K562 (cell line): ENCODE measurements around the gene MRPL19. TPM values are rescaled to one million over a fixed set of nuclear protein-coding genes. Genes with fewer than 3 reads are reported as not detected.

ENCODE experiments used
- ATAC-seq: fragments of 200-7000 bp; cut with Tn5 transposase; 3 replicates; pipeline ENCODE4 v1.9.1; 2020; ENCODE audit warnings: moderate library complexity
- BruUV-seq: library from RNA; stranded (reverse); fragments of 400-500 nt; replicated peaks from 2 replicates; lab custom pipeline; 2021; lab: Mats Ljungman, UMichigan
- CTCF ChIA-PET: fragments of 300-600 bp; formaldehyde crosslinking; extraction: SDS; loops from one replicate; lab custom pipeline; 2021; ENCODE audit warnings: low intra/inter-chr PET ratio; lab: Yijun Ruan, JAX
- POLR2A ChIA-PET: fragments of 300-600, 350-650 bp; sonication (Branson Sonifier 250); formaldehyde crosslinking; extraction: SDS; loops from one replicate; lab custom pipeline; 2021; ENCODE audit warnings: antibody characterized with exemption, inconsistent platforms; lab: Yijun Ruan, JAX
- DNase-seq, 4 experiments: peaks; one replicate each; pipeline versions ENCODE4 v3.0.0 to v3.0.0-alpha.2; 2011 to 2018; ENCODE audit warnings: low spot score in 3 of 4, mixed read lengths in 3 of 4; ENCODE audit errors: extremely low read depth in 1 of 4
- FAIRE-seq: peaks from 2 replicates; lab custom pipeline; 2011; peaks lifted over from hg19 to GRCh38; lab: Jason Lieb, UNC
- H2AFZ ChIP-seq: 2 replicates; pipeline ENCODE4 v1.6.0; 2011; ENCODE audit warnings: low read depth, low read length, control low read depth, inconsistent platforms
- H3K27ac ChIP-seq: fragments of 200-600 bp; 3 replicates; pipeline ENCODE4 v1.8.0; 2011; ENCODE audit warnings: low read depth, mild to moderate bottlenecking, control low read depth, inconsistent platforms, low read length, moderate library complexity, mixed read lengths; ENCODE audit errors: extremely low read depth
- H3K27me3 ChIP-seq, 2 experiments: fragments of 300-600 bp in 1 of 2; 2 replicates in 1 of 2; 3 replicates in 1 of 2; pipeline versions ENCODE4 v1.6.0 to v1.8.0; 2011; ENCODE audit warnings: inconsistent platforms in 2 of 2, low read length in 2 of 2, mild to moderate bottlenecking in 1 of 2, mixed read lengths in 1 of 2, moderate library complexity in 1 of 2; ENCODE audit not compliant: control insufficient read depth in 2 of 2, insufficient read depth in 2 of 2
- H3K36me3 ChIP-seq: fragments of 300-600 bp; 3 replicates; pipeline ENCODE4 v1.8.0; 2011; ENCODE audit warnings: mild to moderate bottlenecking, low read length, inconsistent platforms; ENCODE audit not compliant: control insufficient read depth, insufficient read depth
- H3K4me1 ChIP-seq, 2 experiments: fragments of 200-600 bp in 1 of 2; replicated peaks in 1 of 2; 2 replicates in 1 of 2; 3 replicates in 1 of 2; pipeline versions ENCODE4 v1.5.1 to v1.8.0; 2011; ENCODE audit warnings: inconsistent platforms in 2 of 2, low read length in 2 of 2, mild to moderate bottlenecking in 1 of 2, mixed read lengths in 1 of 2, moderate library complexity in 1 of 2; ENCODE audit not compliant: control insufficient read depth in 2 of 2, insufficient read depth in 2 of 2
- H3K4me2 ChIP-seq: 2 replicates; pipeline ENCODE4 v1.6.1; 2011; ENCODE audit warnings: low read length, control low read depth, inconsistent platforms, mixed read lengths; ENCODE audit not compliant: insufficient read depth
- H3K4me3 ChIP-seq: fragments of 200-600 bp; sonication (generic), shearing (Covaris generic); 2 replicates; pipeline ENCODE4 v1.5.1; 2016; ENCODE audit warnings: control low read depth, inconsistent platforms
- H3K79me2 ChIP-seq: fragments of 200-600 bp; 3 replicates; pipeline ENCODE4 v1.8.0; 2011; ENCODE audit warnings: low read length, inconsistent platforms; ENCODE audit not compliant: control insufficient read depth, insufficient read depth
- H3K9ac ChIP-seq, 2 experiments: 2 replicates each; pipeline versions ENCODE4 v1.6.0 to v1.6.1; 2011; ENCODE audit warnings: low read depth in 2 of 2, low read length in 2 of 2, control low read depth in 1 of 2, inconsistent platforms in 1 of 2, mild to moderate bottlenecking in 1 of 2, mixed read lengths in 1 of 2; ENCODE audit not compliant: insufficient read depth in 1 of 2
- H3K9me1 ChIP-seq: one replicate; pipeline ENCODE4 v1.6.0; 2011; ENCODE audit warnings: inconsistent platforms, mild to moderate bottlenecking, low read length, moderate library complexity; ENCODE audit not compliant: control insufficient read depth, insufficient read depth
- H3K9me3 ChIP-seq: replicated peaks from 2 replicates; pipeline ENCODE4 v1.5.1; 2011; ENCODE audit warnings: low read depth, low read length, inconsistent platforms; ENCODE audit not compliant: control insufficient read depth, insufficient read depth
- H4K20me1 ChIP-seq: replicated peaks from 2 replicates; pipeline ENCODE4 v1.6.1; 2011; ENCODE audit warnings: low read length, inconsistent platforms, mixed read lengths; ENCODE audit not compliant: control insufficient read depth, insufficient read depth
- CBX8 ChIP-seq: fragments of 200-600 bp; sonication (generic); IDR thresholded peaks from 2 replicates; pipeline ENCODE4 v1.6.1; 2012; ENCODE audit warnings: borderline replicate concordance, mixed run types, low read depth, mild to moderate bottlenecking, moderate library complexity, mixed read lengths, low read length, control low read depth, inconsistent platforms; ENCODE audit not compliant: poor library complexity, severe bottlenecking; ENCODE audit errors: extremely low read depth
- CREM ChIP-seq: IDR thresholded peaks from 2 replicates; pipeline ENCODE4 v1.6.1; 2014; ENCODE audit warnings: antibody characterized with exemption, low read depth
- DMBX1 ChIP-seq: fragments of 250-450 bp; sonication (Bioruptor Pico); IDR thresholded peaks from 2 replicates; pipeline ENCODE4 v1.8.0; 2022; ENCODE audit warnings: inconsistent platforms, mild to moderate bottlenecking, moderate library complexity, borderline replicate concordance
- ERF ChIP-seq: fragments of 450-650 bp; formaldehyde crosslinking; IDR thresholded peaks from 2 replicates; pipeline ENCODE4 v1.4.0; 2020; ENCODE audit warnings: mild to moderate bottlenecking, mixed read lengths
- MAFF ChIP-seq: IDR thresholded peaks from 2 replicates; pipeline ENCODE4 v1.6.1; 2012; ENCODE audit warnings: low read length, improper control_type of control experiment
- MCM7 ChIP-seq, 2 experiments: fragments of 450-650 bp; IDR thresholded peaks; 2 replicates each; pipeline ENCODE4 v1.6.1; 2016 to 2018
- MED1 ChIP-seq: sonication (generic); formaldehyde crosslinking; IDR thresholded peaks from 2 replicates; pipeline ENCODE4 v1.8.1; 2023; ENCODE audit warnings: missing genetic modification reagents, borderline replicate concordance
- RAD21 ChIP-seq, 2 experiments: fragments of 250-450 bp in 1 of 2; fragments of 450-650 bp in 1 of 2; sonication (Bioruptor Pico) in 1 of 2; formaldehyde crosslinking in 1 of 2; IDR thresholded peaks in 1 of 2; conservative IDR thresholded peaks in 1 of 2; 2 replicates each; pipeline versions ENCODE4 v1.4.0 to v1.8.0; 2020 to 2022; ENCODE audit warnings: mild to moderate bottlenecking in 2 of 2, moderate library complexity in 1 of 2
- RBM15 ChIP-seq: fragments of 200-400 bp; formaldehyde crosslinking; IDR thresholded peaks from 2 replicates; pipeline ENCODE4 v1.6.1; 2018; ENCODE audit warnings: mild to moderate bottlenecking, low read length, moderate library complexity; ENCODE audit not compliant: insufficient read depth
- SOX6 ChIP-seq: fragments of 450-650 bp; IDR thresholded peaks from 2 replicates; pipeline ENCODE4 v1.6.1; 2014; ENCODE audit warnings: mild to moderate bottlenecking
- ZFPM2 ChIP-seq: fragments of 250-450 bp; sonication (Bioruptor Pico); IDR thresholded peaks from 2 replicates; pipeline ENCODE4 v1.5.1; 2022; ENCODE audit warnings: mild to moderate bottlenecking
- ZNF3 ChIP-seq: fragments of 250-450 bp; sonication (Bioruptor Pico); IDR thresholded peaks from 2 replicates; pipeline ENCODE4 v1.5.0; 2021; ENCODE audit warnings: mild to moderate bottlenecking, moderate library complexity
- ZNF778 ChIP-seq: fragments of 450-650 bp; formaldehyde crosslinking; IDR thresholded peaks from 2 replicates; pipeline ENCODE4 v1.4.0; 2020; ENCODE audit warnings: mild to moderate bottlenecking, moderate library complexity
- ZNF785 ChIP-seq: fragments of 250-450 bp; sonication (Bioruptor Pico); IDR thresholded peaks from 2 replicates; pipeline ENCODE4 v1.4.0; 2020; ENCODE audit warnings: mild to moderate bottlenecking
- WGBS: fragments of 100-300 bp; shearing (Covaris generic); methylation state at CpG from one replicate; pipeline ENCODE4 v1.1.6; 2016; ENCODE audit warnings: low coverage, mixed read lengths; ENCODE audit not compliant: insufficient coverage; ENCODE audit errors: missing lambda C conversion rate; 5-methylcytosine and 5-hydroxymethylcytosine counted together
- in situ Hi-C: fragments of 300-500 bp; cut with MboI; formaldehyde crosslinking; loops from 4 replicates; pipeline ENCODE4 v1.15.0; 2018; ENCODE audit warnings: inconsistent platforms, mixed read lengths
- intact Hi-C: fragments of 100-400 bp; cut with micrococcal nuclease; formaldehyde crosslinking; loops from 2 replicates; pipeline ENCODE4 v1.14.2; 2022
- polyA plus RNA-seq, 8 experiments: library from polyadenylated mRNA; depleted of rRNA in 4 of 8; stranded (reverse) in 5 of 8; unstranded in 3 of 8; fragments of >200 nt; fragmentation: Nextera tagmentation in 2 of 8; fragmentation: Illumina TruSeq in 1 of 8; extraction: Ambion mirVana in 2 of 8; extraction: Trizol in 1 of 8; gene quantifications; 2 replicates each; pipeline versions ENCODE4 v1.2.1 to v1.2.3, GENCODE V29; 2011 to 2014; ENCODE audit warnings: inconsistent platforms in 1 of 8, missing spikeins in 1 of 8
- total RNA-seq, 7 experiments: library from RNA; depleted of rRNA in 6 of 7; stranded (reverse); fragments of >200 nt in 6 of 7; fragmentation: Illumina TruSeq in 2 of 7; extraction: Trizol in 2 of 7; gene quantifications; 2 replicates each; pipeline versions ENCODE4 v1.2.1 to v1.2.3, GENCODE V29; 2011 to 2021; ENCODE audit warnings: low replicate concordance in 1 of 7
- TF ChIP-seq, protein P1 (sequence below): IDR thresholded peaks from 2 replicates; pipeline ENCODE4 v1.6.1; 2014; ENCODE audit warnings: antibody characterized with exemption
- TF ChIP-seq, protein P2 (sequence below): fragments of 250-450 bp; sonication (Bioruptor Pico); IDR thresholded peaks from 2 replicates; pipeline ENCODE4 v1.8.0; 2021; ENCODE audit warnings: borderline replicate concordance, mild to moderate bottlenecking, moderate library complexity; ENCODE audit not compliant: poor library complexity, severe bottlenecking
- TF ChIP-seq, protein P3 (sequence below): sonication (generic); formaldehyde crosslinking; IDR thresholded peaks from 2 replicates; pipeline ENCODE4 v1.8.0; 2023; ENCODE audit warnings: missing genetic modification reagents, mild to moderate bottlenecking, borderline replicate concordance

The MRPL19 gene
- total and polyA plus RNA-seq, 9 of the 15 experiments (the other 6 are each of a cell fraction or from before 2014, with no cell fraction given) = 9.7 to 65.9 (median 56.1) TPM

DNA sequence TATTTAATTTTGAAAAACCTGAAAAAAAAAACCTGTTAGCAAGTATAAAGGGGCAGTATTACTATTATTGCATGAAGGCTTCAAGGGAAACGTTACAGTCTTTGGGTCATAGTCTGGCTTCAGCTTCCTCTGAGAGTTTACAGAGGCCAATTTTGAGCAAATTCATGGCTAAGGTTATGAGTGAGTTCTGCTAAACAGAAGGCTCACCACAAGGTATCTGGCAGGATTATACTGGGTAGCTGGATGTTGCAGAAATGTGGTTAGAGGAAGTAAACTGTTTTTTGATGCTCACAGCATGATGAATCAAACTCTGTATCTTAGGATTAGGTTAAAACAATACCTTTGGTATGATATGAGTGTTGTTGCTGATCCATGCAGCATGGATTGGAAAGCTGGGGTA, 9.3 kb downstream of the MRPL19 start:
- no peaks in the 10 kb centered on the region for H3K9me3 ChIP-seq
- no peaks in the 10 kb centered on the region for H3K9me1 ChIP-seq
- H3K36me3 ChIP-seq = peaks cover 88% of the 10 kb centered on the region
- CTCF ChIA-PET = no interaction called here
- no peaks in the 10 kb centered on the region for H4K20me1 ChIP-seq
- FAIRE-seq (no peak), ATAC-seq (no peak), DNase-seq (no peak)
- no peaks in the 10 kb centered on the region for H3K4me1 ChIP-seq
- intact Hi-C loops (no loop called here), in situ Hi-C loops (no loop called here)
- H3K79me2 ChIP-seq = peaks cover 2% of the 10 kb centered on the region; the same call in 1 of the 3 replicates
- H3K9ac ChIP-seq = no peak overlapping the region
- 100% methylated on average over 1 of the region's 1 CpG for WGBS
- H3K4me3 ChIP-seq = no peak overlapping the region
- no peak overlapping the region for H2AFZ ChIP-seq
- POLR2A ChIA-PET = interaction anchor here (2.1 kb wide), 1 partner anchor 11 kb away, joined by 6 read pairs; no protein-coding TSS in a partner anchor
- BruUV-seq = no TSS peak
- no peak overlapping the region for H3K4me2 ChIP-seq
- no peaks in the 10 kb centered on the region for H3K27me3 ChIP-seq
- no peak overlapping the region for H3K27ac ChIP-seq
- TF ChIP-seq ZNF778 = no peak
- TF ChIP-seq CBX8 = no peak
- no peak for TF ChIP-seq ZFPM2 (CRISPR knock-in tag)
- TF ChIP-seq CREM = no peak
- TF ChIP-seq SOX6 = no peak
- TF ChIP-seq ZNF785 (CRISPR knock-in tag) = no peak
- TF ChIP-seq, protein P1, sequence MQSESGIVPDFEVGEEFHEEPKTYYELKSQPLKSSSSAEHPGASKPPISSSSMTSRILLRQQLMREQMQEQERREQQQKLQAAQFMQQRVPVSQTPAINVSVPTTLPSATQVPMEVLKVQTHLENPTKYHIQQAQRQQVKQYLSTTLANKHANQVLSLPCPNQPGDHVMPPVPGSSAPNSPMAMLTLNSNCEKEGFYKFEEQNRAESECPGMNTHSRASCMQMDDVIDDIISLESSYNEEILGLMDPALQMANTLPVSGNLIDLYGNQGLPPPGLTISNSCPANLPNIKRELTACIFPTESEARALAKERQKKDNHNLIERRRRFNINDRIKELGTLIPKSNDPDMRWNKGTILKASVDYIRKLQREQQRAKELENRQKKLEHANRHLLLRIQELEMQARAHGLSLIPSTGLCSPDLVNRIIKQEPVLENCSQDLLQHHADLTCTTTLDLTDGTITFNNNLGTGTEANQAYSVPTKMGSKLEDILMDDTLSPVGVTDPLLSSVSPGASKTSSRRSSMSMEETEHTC = no peak
- no peak for TF ChIP-seq ZNF3 (CRISPR knock-in tag)
- no peak for TF ChIP-seq RAD21 (CRISPR knock-in tag; conservative IDR thresholded peaks at IDR 0.05 in 1 of 2, IDR thresholded peaks at IDR 0.05 in 1 of 2)
- TF ChIP-seq MCM7 (IDR thresholded peaks at IDR 0.05) = no peak
- TF ChIP-seq MED1 (CRISPR knock-in tag) = no peak
- TF ChIP-seq, protein P2, sequence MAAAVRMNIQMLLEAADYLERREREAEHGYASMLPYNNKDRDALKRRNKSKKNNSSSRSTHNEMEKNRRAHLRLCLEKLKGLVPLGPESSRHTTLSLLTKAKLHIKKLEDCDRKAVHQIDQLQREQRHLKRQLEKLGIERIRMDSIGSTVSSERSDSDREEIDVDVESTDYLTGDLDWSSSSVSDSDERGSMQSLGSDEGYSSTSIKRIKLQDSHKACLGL (CRISPR knock-in tag) = no peak
- TF ChIP-seq, protein P3, sequence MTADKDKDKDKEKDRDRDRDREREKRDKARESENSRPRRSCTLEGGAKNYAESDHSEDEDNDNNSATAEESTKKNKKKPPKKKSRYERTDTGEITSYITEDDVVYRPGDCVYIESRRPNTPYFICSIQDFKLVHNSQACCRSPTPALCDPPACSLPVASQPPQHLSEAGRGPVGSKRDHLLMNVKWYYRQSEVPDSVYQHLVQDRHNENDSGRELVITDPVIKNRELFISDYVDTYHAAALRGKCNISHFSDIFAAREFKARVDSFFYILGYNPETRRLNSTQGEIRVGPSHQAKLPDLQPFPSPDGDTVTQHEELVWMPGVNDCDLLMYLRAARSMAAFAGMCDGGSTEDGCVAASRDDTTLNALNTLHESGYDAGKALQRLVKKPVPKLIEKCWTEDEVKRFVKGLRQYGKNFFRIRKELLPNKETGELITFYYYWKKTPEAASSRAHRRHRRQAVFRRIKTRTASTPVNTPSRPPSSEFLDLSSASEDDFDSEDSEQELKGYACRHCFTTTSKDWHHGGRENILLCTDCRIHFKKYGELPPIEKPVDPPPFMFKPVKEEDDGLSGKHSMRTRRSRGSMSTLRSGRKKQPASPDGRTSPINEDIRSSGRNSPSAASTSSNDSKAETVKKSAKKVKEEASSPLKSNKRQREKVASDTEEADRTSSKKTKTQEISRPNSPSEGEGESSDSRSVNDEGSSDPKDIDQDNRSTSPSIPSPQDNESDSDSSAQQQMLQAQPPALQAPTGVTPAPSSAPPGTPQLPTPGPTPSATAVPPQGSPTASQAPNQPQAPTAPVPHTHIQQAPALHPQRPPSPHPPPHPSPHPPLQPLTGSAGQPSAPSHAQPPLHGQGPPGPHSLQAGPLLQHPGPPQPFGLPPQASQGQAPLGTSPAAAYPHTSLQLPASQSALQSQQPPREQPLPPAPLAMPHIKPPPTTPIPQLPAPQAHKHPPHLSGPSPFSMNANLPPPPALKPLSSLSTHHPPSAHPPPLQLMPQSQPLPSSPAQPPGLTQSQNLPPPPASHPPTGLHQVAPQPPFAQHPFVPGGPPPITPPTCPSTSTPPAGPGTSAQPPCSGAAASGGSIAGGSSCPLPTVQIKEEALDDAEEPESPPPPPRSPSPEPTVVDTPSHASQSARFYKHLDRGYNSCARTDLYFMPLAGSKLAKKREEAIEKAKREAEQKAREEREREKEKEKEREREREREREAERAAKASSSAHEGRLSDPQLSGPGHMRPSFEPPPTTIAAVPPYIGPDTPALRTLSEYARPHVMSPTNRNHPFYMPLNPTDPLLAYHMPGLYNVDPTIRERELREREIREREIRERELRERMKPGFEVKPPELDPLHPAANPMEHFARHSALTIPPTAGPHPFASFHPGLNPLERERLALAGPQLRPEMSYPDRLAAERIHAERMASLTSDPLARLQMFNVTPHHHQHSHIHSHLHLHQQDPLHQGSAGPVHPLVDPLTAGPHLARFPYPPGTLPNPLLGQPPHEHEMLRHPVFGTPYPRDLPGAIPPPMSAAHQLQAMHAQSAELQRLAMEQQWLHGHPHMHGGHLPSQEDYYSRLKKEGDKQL (CRISPR knock-in tag) = no peak
- TF ChIP-seq RBM15 = no peak
- no peak for TF ChIP-seq DMBX1
- TF ChIP-seq ERF (CRISPR knock-in tag) = no peak
- no peak for TF ChIP-seq MAFF
